ENCODE data around the gene SLC35G1. TPM values are rescaled to one million over a fixed set of nuclear protein-coding genes. Genes with fewer than 3 reads are reported as not detected.

The SLC35G1 gene
- total RNA-seq, 1 donor from 2014 or later = 3.9 TPM

GRCh38 chr10:93874309-93875031 is 19.3 kb upstream of the SLC35G1 start:
- ATAC-seq (no peak), DNase-seq (ENCODE audit: low spot score) (no peak)
- intact Hi-C loops (cut with DNase I) = no loop called here

GRCh38 chr10:93875032-93875358 is 18.8 kb upstream of the SLC35G1 start:
- no peak for ATAC-seq
- intact Hi-C loops (cut with DNase I) = no loop called here
- DNase-seq (ENCODE audit: low spot score) = no peak

GRCh38 chr10:93876381-93876780 is 17.4 kb upstream of the SLC35G1 start:
- DNase-seq (ENCODE audit: low spot score) = no peak
- intact Hi-C loops (cut with DNase I) = no loop called here
- no peak for ATAC-seq

- intact Hi-C loops (cut with DNase I) = no loop called here
- ATAC-seq = no peak
- no peak for DNase-seq (ENCODE audit: low spot score)
Measured at GRCh38 chr10:93879273-93879672, 14.5 kb upstream of the SLC35G1 start.

GRCh38 chr10:93894516-93895378 is 969 bp downstream of the SLC35G1 start:
- no peak for DNase-seq (ENCODE audit: low spot score)
- intact Hi-C loops (cut with DNase I) = no loop called here
- ATAC-seq = peak; percentile 47

GRCh38 chr10:93897070-93897780 is 3.4 kb downstream of the SLC35G1 start:
- ATAC-seq = no peak

GRCh38 chr10:93899109-93899508 is 5.3 kb downstream of the SLC35G1 start:
- ATAC-seq (no peak), DNase-seq (ENCODE audit: low spot score) (no peak)
- intact Hi-C loops (cut with DNase I) = no loop called here

More at GRCh38 chr10:93897070-93897780, 3.4 kb downstream of the SLC35G1 start:
- intact Hi-C loops (cut with DNase I) = no loop called here
- no peak for DNase-seq (ENCODE audit: low spot score)

- intact Hi-C loops (cut with DNase I) = no loop called here
- ATAC-seq = no peak
Measured at GRCh38 chr10:93903051-93903450, 9.3 kb downstream of the SLC35G1 start.

GRCh38 chr10:93904901-93905300 is 11.1 kb downstream of the SLC35G1 start:
- DNase-seq (ENCODE audit: low spot score) (no peak), ATAC-seq (no peak)
- intact Hi-C loops (cut with DNase I) = no loop called here

More at GRCh38 chr10:93903051-93903450, 9.3 kb downstream of the SLC35G1 start:
- no peak for DNase-seq (ENCODE audit: low spot score)

GRCh38 chr10:93907059-93907458 is 13.3 kb downstream of the SLC35G1 start:
- ATAC-seq = no peak
- intact Hi-C loops (cut with DNase I) = no loop called here
- DNase-seq (ENCODE audit: low spot score) = no peak

GRCh38 chr10:93911866-93912265 is 18.1 kb downstream of the SLC35G1 start:
- ATAC-seq (no peak), DNase-seq (ENCODE audit: low spot score) (no peak)
- intact Hi-C loops (cut with DNase I) = no loop called here

- DNase-seq (ENCODE audit: low spot score) (no peak), ATAC-seq (no peak)
- intact Hi-C loops (cut with DNase I) = no loop called here
Measured at GRCh38 chr10:93912444-93912843, 18.7 kb downstream of the SLC35G1 start.

GRCh38 chr10:93913706-93914105 is 19.9 kb downstream of the SLC35G1 start:
- DNase-seq (ENCODE audit: low spot score) = no peak
- ATAC-seq = no peak
- intact Hi-C loops (cut with DNase I) = no loop called here

GRCh38 chr10:93915598-93915997 is 21.8 kb downstream of the SLC35G1 start:
- intact Hi-C loops (cut with DNase I) = no loop called here
- ATAC-seq (no peak), DNase-seq (ENCODE audit: low spot score) (no peak)

- ATAC-seq (peak; percentile 65), DNase-seq (ENCODE audit: low spot score) (no peak)
- intact Hi-C loops (cut with DNase I) = no loop called here
Measured at GRCh38 chr10:93916257-93917063, 22.7 kb downstream of the SLC35G1 start.

GRCh38 chr10:93917064-93917391 is 23.2 kb downstream of the SLC35G1 start:
- no peak for ATAC-seq
- no peak for DNase-seq (ENCODE audit: low spot score)
- intact Hi-C loops (cut with DNase I) = no loop called here

- intact Hi-C loops (cut with DNase I) = no loop called here
- DNase-seq (ENCODE audit: low spot score) (no peak), ATAC-seq (no peak)
Measured at GRCh38 chr10:93917821-93918220, 24.0 kb downstream of the SLC35G1 start.

GRCh38 chr10:93921338-93921737 is 27.6 kb downstream of the SLC35G1 start:
- ATAC-seq = no peak

GRCh38 chr10:93926613-93927012 is 32.8 kb downstream of the SLC35G1 start:
- no peak for ATAC-seq
- intact Hi-C loops (cut with DNase I) = no loop called here
- DNase-seq (ENCODE audit: low spot score) = no peak

More at GRCh38 chr10:93921338-93921737, 27.6 kb downstream of the SLC35G1 start:
- DNase-seq (ENCODE audit: low spot score) = no peak
- intact Hi-C loops (cut with DNase I) = no loop called here
